ENCODE data around the gene TAL2.

DNA sequence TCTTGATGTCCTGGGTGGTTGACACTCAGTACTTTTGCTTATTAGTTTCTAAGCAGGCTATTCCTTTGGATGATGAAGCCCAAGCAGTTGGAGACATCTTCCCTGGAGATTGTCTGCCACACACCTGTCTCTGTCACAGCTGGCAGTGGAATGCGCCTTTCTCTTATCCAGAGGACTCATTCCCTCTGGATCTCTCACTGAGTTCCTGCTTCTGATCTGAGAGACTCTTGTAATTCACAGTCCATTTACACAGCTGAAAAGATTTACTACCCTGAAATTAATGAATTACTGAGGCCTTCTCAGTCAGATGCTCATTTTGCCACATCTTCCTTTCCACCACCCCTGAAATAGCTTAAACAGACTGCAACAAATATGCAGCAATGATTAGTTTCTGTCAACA lies 15.9 kb downstream of the TAL2 start:
- TF ChIP-seq, protein P1, sequence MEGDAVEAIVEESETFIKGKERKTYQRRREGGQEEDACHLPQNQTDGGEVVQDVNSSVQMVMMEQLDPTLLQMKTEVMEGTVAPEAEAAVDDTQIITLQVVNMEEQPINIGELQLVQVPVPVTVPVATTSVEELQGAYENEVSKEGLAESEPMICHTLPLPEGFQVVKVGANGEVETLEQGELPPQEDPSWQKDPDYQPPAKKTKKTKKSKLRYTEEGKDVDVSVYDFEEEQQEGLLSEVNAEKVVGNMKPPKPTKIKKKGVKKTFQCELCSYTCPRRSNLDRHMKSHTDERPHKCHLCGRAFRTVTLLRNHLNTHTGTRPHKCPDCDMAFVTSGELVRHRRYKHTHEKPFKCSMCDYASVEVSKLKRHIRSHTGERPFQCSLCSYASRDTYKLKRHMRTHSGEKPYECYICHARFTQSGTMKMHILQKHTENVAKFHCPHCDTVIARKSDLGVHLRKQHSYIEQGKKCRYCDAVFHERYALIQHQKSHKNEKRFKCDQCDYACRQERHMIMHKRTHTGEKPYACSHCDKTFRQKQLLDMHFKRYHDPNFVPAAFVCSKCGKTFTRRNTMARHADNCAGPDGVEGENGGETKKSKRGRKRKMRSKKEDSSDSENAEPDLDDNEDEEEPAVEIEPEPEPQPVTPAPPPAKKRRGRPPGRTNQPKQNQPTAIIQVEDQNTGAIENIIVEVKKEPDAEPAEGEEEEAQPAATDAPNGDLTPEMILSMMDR (IDR thresholded peaks at IDR 0.05; ENCODE audit: borderline replicate concordance, extremely low read depth, low read length, poor library complexity, severe bottlenecking), result no peak
- TF ChIP-seq EZH2 (IDR thresholded peaks at IDR 0.05; ENCODE audit: borderline replicate concordance, low read depth, low read length, severe bottlenecking), result no peak
